AG10803 (cell line): ENCODE measurements around the gene CLDN22.

ENCODE experiments used
- DNase-seq: peaks from one replicate; pipeline ENCODE4 v3.0.0; 2010; ENCODE audit warnings: low read depth
- H3K4me3 ChIP-seq: 2 replicates; pipeline ENCODE4 v1.5.1; 2011; ENCODE audit warnings: mild to moderate bottlenecking, low read length, control low read depth
- CTCF ChIP-seq: conservative IDR thresholded peaks from 2 replicates; pipeline ENCODE4 v1.5.1; 2011; ENCODE audit warnings: mild to moderate bottlenecking, low read length, control low read depth, inconsistent platforms

The CLDN22 gene

GRCh38 chr4:183287309-183287659, 32.8 kb downstream of the CLDN22 start:
- no peak for TF ChIP-seq CTCF
- H3K4me3 ChIP-seq: no peak overlapping the region

GRCh38 chr4:183286590-183287308, 33.3 kb downstream of the CLDN22 start:
- no peak for TF ChIP-seq CTCF
- no peak for DNase-seq
- no peak overlapping the region for H3K4me3 ChIP-seq

More at GRCh38 chr4:183287309-183287659, 32.8 kb downstream of the CLDN22 start:
- no peak for DNase-seq

- H3K4me3 ChIP-seq: no peak overlapping the region
- TF ChIP-seq CTCF: no peak
- DNase-seq: no peak
Measured at GRCh38 chr4:183285886-183286285, 34.2 kb downstream of the CLDN22 start.

GRCh38 chr4:183284965-183285364, 35.1 kb downstream of the CLDN22 start:
- no peak overlapping the region for H3K4me3 ChIP-seq
- no peak for TF ChIP-seq CTCF
- DNase-seq: peak; percentile 87

- DNase-seq: no peak
- H3K4me3 ChIP-seq: no peak overlapping the region
- TF ChIP-seq CTCF: no peak
Measured at GRCh38 chr4:183284258-183284785, 35.8 kb downstream of the CLDN22 start.

- no peak for DNase-seq
- no peak for TF ChIP-seq CTCF
- no peak overlapping the region for H3K4me3 ChIP-seq
Measured at GRCh38 chr4:183276106-183276505, 44.0 kb downstream of the CLDN22 start.

- no peak overlapping the region for H3K4me3 ChIP-seq
- TF ChIP-seq CTCF: no peak
- DNase-seq: no peak
Measured at GRCh38 chr4:183272384-183272783, 47.7 kb downstream of the CLDN22 start.
